HepG2 (cell line): ENCODE measurements around the gene CBFA2T2. TPM values are rescaled to one million over a fixed set of nuclear protein-coding genes. Genes with fewer than 3 reads are reported as not detected.

Experiments
- ARNTL ChIP-seq: sonication (generic); formaldehyde crosslinking; IDR thresholded peaks from 2 replicates; pipeline ENCODE4 v1.4.0; 2020; ENCODE audit warnings: mild to moderate bottlenecking, missing genetic modification reagents
- CBFB ChIP-seq: sonication (generic); formaldehyde crosslinking; IDR thresholded peaks from 2 replicates; pipeline ENCODE4 v1.4.0; 2020; ENCODE audit warnings: missing genetic modification reagents
- CENPBD1 ChIP-seq: sonication (generic); formaldehyde crosslinking; IDR thresholded peaks from 2 replicates; pipeline ENCODE4 v1.8.0; 2022; ENCODE audit warnings: missing genetic modification reagents, low read depth, mild to moderate bottlenecking, borderline replicate concordance
- ETS1 ChIP-seq: sonication (generic); formaldehyde crosslinking; IDR thresholded peaks from 2 replicates; pipeline ENCODE4 v1.4.0; 2020; ENCODE audit warnings: missing genetic modification reagents
- GATAD2A ChIP-seq: IDR thresholded peaks from 2 replicates; pipeline ENCODE4 v1.6.1; 2016
- GTF3A ChIP-seq: sonication (generic); formaldehyde crosslinking; conservative IDR thresholded peaks from 2 replicates; pipeline ENCODE4 v1.4.0; 2020; ENCODE audit warnings: mild to moderate bottlenecking, missing genetic modification reagents
- HOXD1 ChIP-seq: sonication (generic); formaldehyde crosslinking; IDR thresholded peaks from 2 replicates; pipeline ENCODE4 v1.5.0; 2020; ENCODE audit warnings: missing genetic modification reagents
- KAT8 ChIP-seq: IDR thresholded peaks from 2 replicates; pipeline ENCODE4 v1.6.1; 2016; ENCODE audit warnings: missing genetic modification reagents, missing compliant biosample characterization
- KLF13 ChIP-seq: sonication (generic); formaldehyde crosslinking; IDR thresholded peaks from 2 replicates; pipeline ENCODE4 v1.4.0; 2020; ENCODE audit warnings: mild to moderate bottlenecking, missing genetic modification reagents
- MTERF4 ChIP-seq: sonication (generic); formaldehyde crosslinking; IDR thresholded peaks from 2 replicates; pipeline ENCODE4 v1.8.0; 2023; ENCODE audit warnings: mild to moderate bottlenecking, missing genetic modification reagents
- PRMT3 ChIP-seq: sonication (generic); formaldehyde crosslinking; IDR thresholded peaks from 2 replicates; pipeline ENCODE4 v1.8.1; 2022; ENCODE audit warnings: low read depth, mild to moderate bottlenecking, moderate library complexity, missing genetic modification reagents, borderline replicate concordance
- SMARCC2 ChIP-seq: fragments of 450-650 bp; IDR thresholded peaks from 2 replicates; pipeline ENCODE4 v1.6.1; 2017; ENCODE audit warnings: antibody characterized with exemption, mild to moderate bottlenecking
- SRY ChIP-seq: sonication (generic); formaldehyde crosslinking; IDR thresholded peaks from 2 replicates; pipeline ENCODE4 v1.8.0; 2022; ENCODE audit warnings: mild to moderate bottlenecking, missing genetic modification reagents
- SUZ12 ChIP-seq: fragments of 150-350 bp; IDR thresholded peaks from 2 replicates; pipeline ENCODE4 v1.6.1; 2014; ENCODE audit warnings: low read depth, low read length
- U2AF2 ChIP-seq: fragments of 200-400 bp; formaldehyde crosslinking; IDR thresholded peaks from 2 replicates; pipeline ENCODE4 v1.6.1; 2017; ENCODE audit warnings: low read depth, mild to moderate bottlenecking, low read length
- ZKSCAN8 ChIP-seq: IDR thresholded peaks from 2 replicates; pipeline ENCODE4 v1.6.1; 2016; ENCODE audit warnings: borderline replicate concordance, missing genetic modification reagents, missing compliant biosample characterization
- ZNF292 ChIP-seq: sonication (generic); formaldehyde crosslinking; IDR thresholded peaks from 2 replicates; pipeline ENCODE4 v1.8.1; 2022; ENCODE audit warnings: mild to moderate bottlenecking, low read depth, missing genetic modification reagents, borderline replicate concordance
- ZNF343 ChIP-seq: sonication (generic); formaldehyde crosslinking; IDR thresholded peaks from 2 replicates; pipeline ENCODE4 v1.4.0; 2020; ENCODE audit warnings: mild to moderate bottlenecking, missing genetic modification reagents
- ZNF430 ChIP-seq: sonication (generic); formaldehyde crosslinking; IDR thresholded peaks from 2 replicates; pipeline ENCODE4 v1.9.0; 2021; ENCODE audit warnings: mild to moderate bottlenecking, missing genetic modification reagents
- ZNF468 ChIP-seq: sonication (generic); formaldehyde crosslinking; IDR thresholded peaks from 2 replicates; pipeline ENCODE4 v1.8.0; 2022; ENCODE audit warnings: mild to moderate bottlenecking, moderate library complexity, missing genetic modification reagents
- ZNF510 ChIP-seq: sonication (generic); formaldehyde crosslinking; IDR thresholded peaks from 2 replicates; pipeline ENCODE4 v1.4.0; 2020; ENCODE audit warnings: low read depth, mild to moderate bottlenecking, missing genetic modification reagents
- ZNF556 ChIP-seq: sonication (generic); formaldehyde crosslinking; IDR thresholded peaks from 2 replicates; pipeline ENCODE4 v1.4.0; 2020; ENCODE audit warnings: mild to moderate bottlenecking, missing genetic modification reagents, borderline replicate concordance
- ZNF598 ChIP-seq: sonication (generic); formaldehyde crosslinking; IDR thresholded peaks from 2 replicates; pipeline ENCODE4 v1.5.1; 2020; ENCODE audit warnings: mild to moderate bottlenecking, missing genetic modification reagents, borderline replicate concordance
- ZNF616 ChIP-seq: sonication (generic); formaldehyde crosslinking; IDR thresholded peaks from 2 replicates; pipeline ENCODE4 v1.5.0; 2020; ENCODE audit warnings: low read depth, mild to moderate bottlenecking, missing genetic modification reagents
- ZNF639 ChIP-seq: conservative IDR thresholded peaks from 2 replicates; pipeline ENCODE4 v1.6.1; 2018; ENCODE audit warnings: missing genetic modification reagents
- ZNF800 ChIP-seq: sonication (generic); formaldehyde crosslinking; IDR thresholded peaks from 2 replicates; pipeline ENCODE4 v1.4.0; 2020; ENCODE audit warnings: missing genetic modification reagents
- ZNF850 ChIP-seq: sonication (generic); formaldehyde crosslinking; conservative IDR thresholded peaks from 2 replicates; pipeline ENCODE4 v1.9.0; 2021; ENCODE audit warnings: mild to moderate bottlenecking, missing genetic modification reagents
- polyA plus RNA-seq, 8 experiments: library from polyadenylated mRNA; depleted of rRNA in 3 of 8; stranded (reverse) in 7 of 8; unstranded in 1 of 8; fragments of >200 nt; fragmentation: Illumina TruSeq in 4 of 8; extraction: Trizol in 4 of 8; gene quantifications; 2 replicates each; pipeline versions ENCODE4 v1.2.1 to v1.2.3, GENCODE V29; 2011 to 2016; ENCODE audit warnings: low read depth in 4 of 8, missing spikeins in 1 of 8, mixed read lengths in 1 of 8; ENCODE audit not compliant: insufficient read depth in 1 of 8
- total RNA-seq, 5 experiments: library from RNA; depleted of rRNA; stranded (reverse); fragments of >200 nt; fragmentation: Illumina TruSeq; extraction: Trizol; gene quantifications; 2 replicates each; pipeline ENCODE4 v1.2.3, GENCODE V29; 2016; ENCODE audit warnings: low read depth in 1 of 5

CBFA2T2 gene
- total and polyA plus RNA-seq, 2 of the 13 experiments (the other 11 are each of a cell fraction or from before 2014, with no cell fraction given): 6.3 to 21.2 TPM

GRCh38 chr20:33686984-33687366 is 197.1 kb downstream of the CBFA2T2 start (continued):
- TF ChIP-seq GTF3A (CRISPR knock-in tag) (no peak), SRY (CRISPR knock-in tag) (no peak), PRMT3 (CRISPR knock-in tag) (no peak), ZNF639 (CRISPR knock-in tag) (no peak), ETS1 (CRISPR knock-in tag) (no peak), SMARCC2 (no peak), ZNF343 (0 out of 2 replicates have a peak, but pooled peaks have one; percentile 16), GATAD2A (CRISPR knock-in tag) (no peak), ZNF468 (no peak), SUZ12 (no peak), ARNTL (CRISPR knock-in tag) (no peak), CBFB (no peak), ZNF800 (no peak), ZNF850 (CRISPR knock-in tag) (no peak), ZNF616 (CRISPR knock-in tag) (no peak), U2AF2 (no peak), ZNF510 (CRISPR knock-in tag) (no peak), ZNF598 (peak; percentile 77; the same call in 1 of the 2 replicates), ZNF430 (CRISPR knock-in tag) (no peak), CENPBD1 (CRISPR knock-in tag) (no peak), HOXD1 (CRISPR knock-in tag) (no peak), ZKSCAN8 (CRISPR knock-in tag) (no peak), ZNF292 (CRISPR knock-in tag) (0 out of 2 replicates have a peak, but pooled peaks have one; percentile 12), KLF13 (CRISPR knock-in tag) (0 out of 2 replicates have a peak, but pooled peaks have one; percentile 71), KAT8 (CRISPR knock-in tag) (no peak), ZNF556 (no peak), MTERF4 (CRISPR knock-in tag) (0 out of 2 replicates have a peak, but pooled peaks have one; percentile 39)
